ENCODE measurements around the gene KAT6B.

DNA sequence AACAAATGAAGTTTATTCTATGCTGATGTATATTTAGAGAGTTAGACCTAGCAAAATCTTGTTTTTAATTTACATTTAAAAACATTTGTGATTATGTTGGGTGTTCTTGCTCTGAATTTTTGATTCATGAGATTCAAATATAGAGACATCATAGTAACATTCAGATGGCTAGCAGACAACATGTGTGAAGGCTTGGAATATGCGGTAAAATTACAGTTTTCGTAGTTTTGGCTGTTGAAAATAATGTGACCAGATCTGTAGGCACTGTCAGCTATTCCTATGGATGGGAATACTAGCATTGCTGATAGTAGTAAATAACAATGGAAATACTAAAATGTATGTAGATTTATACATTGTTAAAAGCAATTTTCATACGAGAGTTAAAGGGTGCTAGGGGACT is 131.9 kb downstream of the KAT6B start:
- no peak for TF ChIP-seq EZH2 (IDR thresholded peaks at IDR 0.05; ENCODE audit: borderline replicate concordance)
- TF ChIP-seq, protein P1, sequence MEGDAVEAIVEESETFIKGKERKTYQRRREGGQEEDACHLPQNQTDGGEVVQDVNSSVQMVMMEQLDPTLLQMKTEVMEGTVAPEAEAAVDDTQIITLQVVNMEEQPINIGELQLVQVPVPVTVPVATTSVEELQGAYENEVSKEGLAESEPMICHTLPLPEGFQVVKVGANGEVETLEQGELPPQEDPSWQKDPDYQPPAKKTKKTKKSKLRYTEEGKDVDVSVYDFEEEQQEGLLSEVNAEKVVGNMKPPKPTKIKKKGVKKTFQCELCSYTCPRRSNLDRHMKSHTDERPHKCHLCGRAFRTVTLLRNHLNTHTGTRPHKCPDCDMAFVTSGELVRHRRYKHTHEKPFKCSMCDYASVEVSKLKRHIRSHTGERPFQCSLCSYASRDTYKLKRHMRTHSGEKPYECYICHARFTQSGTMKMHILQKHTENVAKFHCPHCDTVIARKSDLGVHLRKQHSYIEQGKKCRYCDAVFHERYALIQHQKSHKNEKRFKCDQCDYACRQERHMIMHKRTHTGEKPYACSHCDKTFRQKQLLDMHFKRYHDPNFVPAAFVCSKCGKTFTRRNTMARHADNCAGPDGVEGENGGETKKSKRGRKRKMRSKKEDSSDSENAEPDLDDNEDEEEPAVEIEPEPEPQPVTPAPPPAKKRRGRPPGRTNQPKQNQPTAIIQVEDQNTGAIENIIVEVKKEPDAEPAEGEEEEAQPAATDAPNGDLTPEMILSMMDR (IDR thresholded peaks at IDR 0.05; ENCODE audit: poor library complexity), result no peak
- no peak for TF ChIP-seq EZH2phosphoT487 (IDR thresholded peaks at IDR 0.05; ENCODE audit: low read depth, severe bottlenecking, unreplicated experiment)

Data from hepatocyte (in vitro differentiated cells).